HepG2 (cell line): ENCODE measurements around the gene SHROOM1. TPM values are rescaled to one million over a fixed set of nuclear protein-coding genes. Genes with fewer than 3 reads are reported as not detected.

ENCODE experiments used
- CBX1 ChIP-seq: IDR thresholded peaks from one replicate; pipeline ENCODE4 v1.6.1; 2016; ENCODE audit warnings: antibody characterized with exemption, low read depth
- CBX2 ChIP-seq, 2 experiments: fragments of 200-600 bp in 1 of 2; sonication (generic); formaldehyde crosslinking in 1 of 2; IDR thresholded peaks; 2 replicates each; pipeline versions ENCODE4 v1.7.0 to v1.8.1; 2018 to 2022; ENCODE audit warnings: low read depth in 2 of 2, low read length in 1 of 2, mild to moderate bottlenecking in 1 of 2, missing genetic modification reagents in 1 of 2
- DRAP1 ChIP-seq: IDR thresholded peaks from 2 replicates; pipeline ENCODE4 v1.6.1; 2016; ENCODE audit warnings: missing genetic modification reagents, missing compliant biosample characterization
- GATAD2A ChIP-seq: IDR thresholded peaks from 2 replicates; pipeline ENCODE4 v1.6.1; 2016
- GMEB1 ChIP-seq: sonication (generic); formaldehyde crosslinking; IDR thresholded peaks from 2 replicates; pipeline ENCODE4 v1.5.1; 2020; ENCODE audit warnings: missing genetic modification reagents, mild to moderate bottlenecking, borderline replicate concordance
- GPN1 ChIP-seq: sonication (generic); formaldehyde crosslinking; IDR thresholded peaks from 2 replicates; pipeline ENCODE4 v1.5.1; 2020; ENCODE audit warnings: missing genetic modification reagents, borderline replicate concordance
- PAWR ChIP-seq: sonication (generic); formaldehyde crosslinking; IDR thresholded peaks from 2 replicates; pipeline ENCODE4 v1.4.0; 2020; ENCODE audit warnings: missing genetic modification reagents, mild to moderate bottlenecking, borderline replicate concordance
- POLR2A ChIP-seq, 2 experiments: IDR thresholded peaks; 2 replicates each; pipeline ENCODE4 v1.6.1; 2011; ENCODE audit warnings: low read depth in 2 of 2, low read length in 2 of 2, mild to moderate bottlenecking in 1 of 2, moderate library complexity in 1 of 2; ENCODE audit not compliant: insufficient read depth in 1 of 2
- RAD21 ChIP-seq: fragments of 450-650 bp; formaldehyde crosslinking; IDR thresholded peaks from 2 replicates; pipeline ENCODE4 v1.5.0; 2020; ENCODE audit warnings: mild to moderate bottlenecking
- ZBTB38 ChIP-seq: sonication (generic); formaldehyde crosslinking; IDR thresholded peaks from 2 replicates; pipeline ENCODE4 v1.5.1; 2020; ENCODE audit warnings: mild to moderate bottlenecking, missing genetic modification reagents
- ZBTB8A ChIP-seq: sonication (generic); formaldehyde crosslinking; IDR thresholded peaks from 2 replicates; pipeline ENCODE4 v1.4.0; 2020; ENCODE audit warnings: mild to moderate bottlenecking, low read depth, missing genetic modification reagents, borderline replicate concordance
- ZNF33A ChIP-seq: sonication (generic); formaldehyde crosslinking; IDR thresholded peaks from 2 replicates; pipeline ENCODE4 v1.5.1; 2020; ENCODE audit warnings: missing genetic modification reagents, mild to moderate bottlenecking, moderate library complexity, borderline replicate concordance
- ZNF547 ChIP-seq: sonication (generic); formaldehyde crosslinking; IDR thresholded peaks from 2 replicates; pipeline ENCODE4 v1.5.1; 2020; ENCODE audit warnings: mild to moderate bottlenecking, missing genetic modification reagents
- ZNF713 ChIP-seq: sonication (generic); formaldehyde crosslinking; IDR thresholded peaks from 2 replicates; pipeline ENCODE4 v1.4.0; 2020; ENCODE audit warnings: mild to moderate bottlenecking, missing genetic modification reagents
- ZNF800 ChIP-seq: sonication (generic); formaldehyde crosslinking; IDR thresholded peaks from 2 replicates; pipeline ENCODE4 v1.4.0; 2020; ENCODE audit warnings: missing genetic modification reagents
- ZNF839 ChIP-seq: sonication (generic); formaldehyde crosslinking; IDR thresholded peaks from 2 replicates; pipeline ENCODE4 v1.4.0; 2020; ENCODE audit warnings: missing genetic modification reagents, mild to moderate bottlenecking, borderline replicate concordance
- polyA plus RNA-seq, 8 experiments: library from polyadenylated mRNA; depleted of rRNA in 3 of 8; stranded (reverse) in 7 of 8; unstranded in 1 of 8; fragments of >200 nt; fragmentation: Illumina TruSeq in 4 of 8; extraction: Trizol in 4 of 8; gene quantifications; 2 replicates each; pipeline versions ENCODE4 v1.2.1 to v1.2.3, GENCODE V29; 2011 to 2016; ENCODE audit warnings: low read depth in 4 of 8, missing spikeins in 1 of 8, mixed read lengths in 1 of 8; ENCODE audit not compliant: insufficient read depth in 1 of 8
- total RNA-seq, 5 experiments: library from RNA; depleted of rRNA; stranded (reverse); fragments of >200 nt; fragmentation: Illumina TruSeq; extraction: Trizol; gene quantifications; 2 replicates each; pipeline ENCODE4 v1.2.3, GENCODE V29; 2016; ENCODE audit warnings: low read depth in 1 of 5
- TF ChIP-seq, protein P1 (sequence below): sonication (generic); formaldehyde crosslinking; IDR thresholded peaks from 2 replicates; pipeline ENCODE4 v1.8.0; 2022; ENCODE audit warnings: missing genetic modification reagents, mild to moderate bottlenecking, inconsistent platforms, borderline replicate concordance
- TF ChIP-seq, protein P2 (sequence below): sonication (generic); formaldehyde crosslinking; IDR thresholded peaks from 2 replicates; pipeline ENCODE4 v1.4.0; 2020; ENCODE audit warnings: missing genetic modification reagents
- TF ChIP-seq, protein P3 (sequence below): sonication (generic); formaldehyde crosslinking; conservative IDR thresholded peaks from 2 replicates; pipeline ENCODE4 v1.4.0; 2020; ENCODE audit warnings: missing genetic modification reagents

The SHROOM1 gene
- total and polyA plus RNA-seq, 2 of the 13 experiments (the other 11 are each of a cell fraction or from before 2014, with no cell fraction given) = 18.2 to 25.7 TPM

GRCh38 chr5:132829742-132830435 is 558 bp downstream of the SHROOM1 start (continued):
- TF ChIP-seq, protein P1, sequence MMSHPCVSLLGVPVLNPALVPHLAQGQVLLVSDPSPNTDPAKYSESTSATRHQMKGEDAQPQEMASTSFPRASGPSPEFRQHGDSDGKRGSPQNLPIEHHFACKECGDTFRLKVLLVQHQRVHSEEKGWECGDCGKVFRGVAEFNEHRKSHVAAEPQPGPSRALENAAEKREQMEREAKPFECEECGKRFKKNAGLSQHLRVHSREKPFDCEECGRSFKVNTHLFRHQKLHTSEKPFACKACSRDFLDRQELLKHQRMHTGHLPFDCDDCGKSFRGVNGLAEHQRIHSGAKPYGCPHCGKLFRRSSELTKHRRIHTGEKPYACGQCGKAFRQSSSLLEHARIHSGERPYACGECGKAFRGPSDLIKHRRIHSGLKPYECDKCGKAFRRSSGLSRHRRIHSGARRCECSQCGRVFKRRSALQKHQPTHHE (CRISPR knock-in tag) = 0 out of 2 replicates have a peak, but pooled peaks have one; percentile 15
- TF ChIP-seq ZBTB8A (no peak), ZNF33A (CRISPR knock-in tag) (no peak), RAD21 (CRISPR knock-in tag) (peak; percentile 98), CBX1 (no peak), GPN1 (CRISPR knock-in tag) (0 out of 2 replicates have a peak, but pooled peaks have one; percentile 37), GMEB1 (CRISPR knock-in tag) (no peak; the same call in 1 of the 2 replicates), ZNF713 (CRISPR knock-in tag) (no peak), PAWR (CRISPR knock-in tag) (no peak), ZNF839 (peak; percentile 46; the same call in 1 of the 2 replicates), DRAP1 (CRISPR knock-in tag) (no peak), POLR2A (IDR thresholded peaks at IDR 0.05; ENCODE audit: insufficient read depth in 1 of 2, low read depth in 2 of 2, low read length in 2 of 2) (peak in 1 of 2 experiments; percentile 47; a peak in 1 of 4 replicates), ZNF547 (CRISPR knock-in tag) (peak; percentile 41; the same call in 1 of the 2 replicates), CBX2 (IDR thresholded peaks at IDR 0.05; ENCODE audit: low read depth, low read length) (no peak), CBX2 (CRISPR knock-in tag; IDR thresholded peaks at IDR 0.05; ENCODE audit: low read depth) (no peak), ZNF800 (CRISPR knock-in tag) (no peak; the same call in 1 of the 2 replicates), GATAD2A (CRISPR knock-in tag) (peak; percentile 54; the same call in 1 of the 2 replicates), ZBTB38 (no peak)
- TF ChIP-seq, protein P2, sequence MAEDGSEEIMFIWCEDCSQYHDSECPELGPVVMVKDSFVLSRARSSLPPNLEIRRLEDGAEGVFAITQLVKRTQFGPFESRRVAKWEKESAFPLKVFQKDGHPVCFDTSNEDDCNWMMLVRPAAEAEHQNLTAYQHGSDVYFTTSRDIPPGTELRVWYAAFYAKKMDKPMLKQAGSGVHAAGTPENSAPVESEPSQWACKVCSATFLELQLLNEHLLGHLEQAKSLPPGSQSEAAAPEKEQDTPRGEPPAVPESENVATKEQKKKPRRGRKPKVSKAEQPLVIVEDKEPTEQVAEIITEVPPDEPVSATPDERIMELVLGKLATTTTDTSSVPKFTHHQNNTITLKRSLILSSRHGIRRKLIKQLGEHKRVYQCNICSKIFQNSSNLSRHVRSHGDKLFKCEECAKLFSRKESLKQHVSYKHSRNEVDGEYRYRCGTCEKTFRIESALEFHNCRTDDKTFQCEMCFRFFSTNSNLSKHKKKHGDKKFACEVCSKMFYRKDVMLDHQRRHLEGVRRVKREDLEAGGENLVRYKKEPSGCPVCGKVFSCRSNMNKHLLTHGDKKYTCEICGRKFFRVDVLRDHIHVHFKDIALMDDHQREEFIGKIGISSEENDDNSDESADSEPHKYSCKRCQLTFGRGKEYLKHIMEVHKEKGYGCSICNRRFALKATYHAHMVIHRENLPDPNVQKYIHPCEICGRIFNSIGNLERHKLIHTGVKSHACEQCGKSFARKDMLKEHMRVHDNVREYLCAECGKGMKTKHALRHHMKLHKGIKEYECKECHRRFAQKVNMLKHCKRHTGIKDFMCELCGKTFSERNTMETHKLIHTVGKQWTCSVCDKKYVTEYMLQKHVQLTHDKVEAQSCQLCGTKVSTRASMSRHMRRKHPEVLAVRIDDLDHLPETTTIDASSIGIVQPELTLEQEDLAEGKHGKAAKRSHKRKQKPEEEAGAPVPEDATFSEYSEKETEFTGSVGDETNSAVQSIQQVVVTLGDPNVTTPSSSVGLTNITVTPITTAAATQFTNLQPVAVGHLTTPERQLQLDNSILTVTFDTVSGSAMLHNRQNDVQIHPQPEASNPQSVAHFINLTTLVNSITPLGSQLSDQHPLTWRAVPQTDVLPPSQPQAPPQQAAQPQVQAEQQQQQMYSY = no peak
- TF ChIP-seq, protein P3, sequence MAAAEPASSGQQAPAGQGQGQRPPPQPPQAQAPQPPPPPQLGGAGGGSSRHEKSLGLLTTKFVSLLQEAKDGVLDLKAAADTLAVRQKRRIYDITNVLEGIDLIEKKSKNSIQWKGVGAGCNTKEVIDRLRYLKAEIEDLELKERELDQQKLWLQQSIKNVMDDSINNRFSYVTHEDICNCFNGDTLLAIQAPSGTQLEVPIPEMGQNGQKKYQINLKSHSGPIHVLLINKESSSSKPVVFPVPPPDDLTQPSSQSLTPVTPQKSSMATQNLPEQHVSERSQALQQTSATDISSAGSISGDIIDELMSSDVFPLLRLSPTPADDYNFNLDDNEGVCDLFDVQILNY (CRISPR knock-in tag) = no peak
